Measurements from ENCODE around the gene TM2D1. TPM values are rescaled to one million over a fixed set of nuclear protein-coding genes. Genes with fewer than 3 reads are reported as not detected.

The TM2D1 gene
- total RNA-seq, 1 experiment from 2014 or later: 22.7 TPM

DNA sequence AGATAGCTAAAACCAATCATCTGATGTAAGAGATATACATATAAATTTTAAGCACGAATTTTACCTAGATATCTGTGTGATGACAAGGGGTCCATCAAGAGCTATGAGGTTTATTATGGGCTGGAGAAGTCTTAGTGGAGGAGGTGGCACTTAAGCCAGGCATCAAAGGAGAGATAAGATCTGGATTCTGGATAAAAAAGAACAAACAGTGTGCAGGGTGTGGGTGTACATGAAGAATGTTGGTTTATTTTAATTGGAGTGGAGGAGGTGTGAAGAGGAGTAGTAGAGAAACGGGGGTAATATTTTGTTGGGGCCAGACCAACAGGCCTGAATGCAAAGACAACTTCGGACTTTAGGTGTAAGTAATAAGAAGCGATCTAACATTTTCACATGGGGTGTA lies 80.6 kb downstream of the TM2D1 start:
- Histone ChIP-seq H3K36me3 (ENCODE audit: control insufficient read depth in 1 of 2, insufficient read depth in 2 of 2, low read length in 2 of 2) (no peaks in the 10 kb centered on the region), H3K27ac (ENCODE audit: low read depth, low read length) (no peak overlapping the region), H3K9me3 (ENCODE audit: control insufficient read depth in 1 of 2, insufficient read depth in 1 of 2, low read depth in 1 of 2, low read length in 2 of 2) (no peaks in the 10 kb centered on the region), H3K79me2 (ENCODE audit: insufficient read depth, low read length) (no peaks in the 10 kb centered on the region), H2AFZ (ENCODE audit: low read depth, low read length, poor library complexity, severe bottlenecking) (no peak overlapping the region), H3K9me2 (ENCODE audit: insufficient read depth) (no peaks in the 10 kb centered on the region), H3K27me3 (ENCODE audit: insufficient read depth, low read length) (no peaks in the 10 kb centered on the region), H3K9ac (ENCODE audit: low read length) (no peak overlapping the region), H3K4me3 (replicated peaks in 1 of 2; ENCODE audit: low read depth in 1 of 2, low read length in 2 of 2) (no peak overlapping the region), H4K20me1 (ENCODE audit: insufficient read depth) (no peaks in the 10 kb centered on the region), H3K4me1 (ENCODE audit: control insufficient read depth in 1 of 2, insufficient read depth in 2 of 2, low read length in 2 of 2) (peaks cover 2 to 11% of the 10 kb centered on the region in 2 experiments; a peak in 3 of 4 replicates), H3K4me2 (ENCODE audit: low read length) (no peak overlapping the region)
- TF ChIP-seq, protein P1, sequence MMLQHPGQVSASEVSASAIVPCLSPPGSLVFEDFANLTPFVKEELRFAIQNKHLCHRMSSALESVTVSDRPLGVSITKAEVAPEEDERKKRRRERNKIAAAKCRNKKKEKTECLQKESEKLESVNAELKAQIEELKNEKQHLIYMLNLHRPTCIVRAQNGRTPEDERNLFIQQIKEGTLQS (IDR thresholded peaks at IDR 0.05): no peak
- TF ChIP-seq, protein P2, sequence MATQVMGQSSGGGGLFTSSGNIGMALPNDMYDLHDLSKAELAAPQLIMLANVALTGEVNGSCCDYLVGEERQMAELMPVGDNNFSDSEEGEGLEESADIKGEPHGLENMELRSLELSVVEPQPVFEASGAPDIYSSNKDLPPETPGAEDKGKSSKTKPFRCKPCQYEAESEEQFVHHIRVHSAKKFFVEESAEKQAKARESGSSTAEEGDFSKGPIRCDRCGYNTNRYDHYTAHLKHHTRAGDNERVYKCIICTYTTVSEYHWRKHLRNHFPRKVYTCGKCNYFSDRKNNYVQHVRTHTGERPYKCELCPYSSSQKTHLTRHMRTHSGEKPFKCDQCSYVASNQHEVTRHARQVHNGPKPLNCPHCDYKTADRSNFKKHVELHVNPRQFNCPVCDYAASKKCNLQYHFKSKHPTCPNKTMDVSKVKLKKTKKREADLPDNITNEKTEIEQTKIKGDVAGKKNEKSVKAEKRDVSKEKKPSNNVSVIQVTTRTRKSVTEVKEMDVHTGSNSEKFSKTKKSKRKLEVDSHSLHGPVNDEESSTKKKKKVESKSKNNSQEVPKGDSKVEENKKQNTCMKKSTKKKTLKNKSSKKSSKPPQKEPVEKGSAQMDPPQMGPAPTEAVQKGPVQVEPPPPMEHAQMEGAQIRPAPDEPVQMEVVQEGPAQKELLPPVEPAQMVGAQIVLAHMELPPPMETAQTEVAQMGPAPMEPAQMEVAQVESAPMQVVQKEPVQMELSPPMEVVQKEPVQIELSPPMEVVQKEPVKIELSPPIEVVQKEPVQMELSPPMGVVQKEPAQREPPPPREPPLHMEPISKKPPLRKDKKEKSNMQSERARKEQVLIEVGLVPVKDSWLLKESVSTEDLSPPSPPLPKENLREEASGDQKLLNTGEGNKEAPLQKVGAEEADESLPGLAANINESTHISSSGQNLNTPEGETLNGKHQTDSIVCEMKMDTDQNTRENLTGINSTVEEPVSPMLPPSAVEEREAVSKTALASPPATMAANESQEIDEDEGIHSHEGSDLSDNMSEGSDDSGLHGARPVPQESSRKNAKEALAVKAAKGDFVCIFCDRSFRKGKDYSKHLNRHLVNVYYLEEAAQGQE (IDR thresholded peaks at IDR 0.05; ENCODE audit: low read depth): no peak
- TF ChIP-seq, protein P3, sequence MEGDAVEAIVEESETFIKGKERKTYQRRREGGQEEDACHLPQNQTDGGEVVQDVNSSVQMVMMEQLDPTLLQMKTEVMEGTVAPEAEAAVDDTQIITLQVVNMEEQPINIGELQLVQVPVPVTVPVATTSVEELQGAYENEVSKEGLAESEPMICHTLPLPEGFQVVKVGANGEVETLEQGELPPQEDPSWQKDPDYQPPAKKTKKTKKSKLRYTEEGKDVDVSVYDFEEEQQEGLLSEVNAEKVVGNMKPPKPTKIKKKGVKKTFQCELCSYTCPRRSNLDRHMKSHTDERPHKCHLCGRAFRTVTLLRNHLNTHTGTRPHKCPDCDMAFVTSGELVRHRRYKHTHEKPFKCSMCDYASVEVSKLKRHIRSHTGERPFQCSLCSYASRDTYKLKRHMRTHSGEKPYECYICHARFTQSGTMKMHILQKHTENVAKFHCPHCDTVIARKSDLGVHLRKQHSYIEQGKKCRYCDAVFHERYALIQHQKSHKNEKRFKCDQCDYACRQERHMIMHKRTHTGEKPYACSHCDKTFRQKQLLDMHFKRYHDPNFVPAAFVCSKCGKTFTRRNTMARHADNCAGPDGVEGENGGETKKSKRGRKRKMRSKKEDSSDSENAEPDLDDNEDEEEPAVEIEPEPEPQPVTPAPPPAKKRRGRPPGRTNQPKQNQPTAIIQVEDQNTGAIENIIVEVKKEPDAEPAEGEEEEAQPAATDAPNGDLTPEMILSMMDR (IDR thresholded peaks at IDR 0.05 in 2 of 3, conservative IDR thresholded peaks at IDR 0.05 in 1 of 3; ENCODE audit: borderline replicate concordance in 1 of 3, insufficient read depth in 1 of 3, low read depth in 2 of 3, low read length in 2 of 3): no peak
- no peak for TF ChIP-seq ELF1 (IDR thresholded peaks at IDR 0.05; ENCODE audit: borderline replicate concordance, low read depth)
- no peak for TF ChIP-seq RAD21 (IDR thresholded peaks at IDR 0.05; ENCODE audit: low read depth)
- no peak for TF ChIP-seq ZFX (IDR thresholded peaks at IDR 0.05)
- no peak for TF ChIP-seq JUND (IDR thresholded peaks at IDR 0.05)
- no peak for TF ChIP-seq YY1 (IDR thresholded peaks at IDR 0.05; ENCODE audit: extremely low read depth, insufficient replicate concordance, low read depth, low read length)
- no peak for TF ChIP-seq POLR2AphosphoS5 (IDR thresholded peaks at IDR 0.05; ENCODE audit: low read depth, low read length)
- no peak for TF ChIP-seq POLR2A (IDR thresholded peaks at IDR 0.05; ENCODE audit: borderline replicate concordance, extremely low read depth, insufficient read depth, insufficient read length)
- no peak for TF ChIP-seq EZH2phosphoT487 (IDR thresholded peaks at IDR 0.05; ENCODE audit: borderline replicate concordance)
- TF ChIP-seq CEBPB (IDR thresholded peaks at IDR 0.05; ENCODE audit: low read depth): no peak
- DNase-seq (ENCODE audit: low read depth, low spot score) (no peak), ATAC-seq (no peak)
- intact Hi-C loops (cut with micrococcal nuclease): loop anchor here (10.0 kb wide), 2 partner anchors 670 to 1670 kb away; no protein-coding TSS in a partner anchor
- BruUV-seq (replicated peaks): no TSS peak
- RAD21 ChIA-PET (ENCODE audit: low non-redundant PET in 1 of 2, low total read pairs in 2 of 2, uncharacterized antibody in 2 of 2, unreplicated experiment in 2 of 2): no interaction called here
- POLR2A ChIA-PET: interaction anchor here (0.6 to 1.1 kb wide), 2 partner anchors 23 to 781 kb away, joined by 3 read pairs; no protein-coding TSS in a partner anchor
- CTCF ChIA-PET: no interaction called here

Data from HCT116 (cell line).